NOMO-1 treated with DMSO at 0.1 percent for 48 hours (cell line): ENCODE data around the gene SULT1E1.

Experiments used
- DNase-seq: peaks from one replicate; lab custom pipeline; 2025; ENCODE audit not compliant: unreplicated experiment; lab: John Stamatoyannopoulos, UW

Gene SULT1E1

GRCh38 chr4:69860052-69860451, at the start of gene SULT1E1:
TSS of gene SULT1E1 (minus strand) at chr4:69860145. CDS start at chr4:69857644, 2,501 bp downstream.
- no peak for DNase-seq

GRCh38 chr4:69909195-69909594, 49.2 kb upstream of the SULT1E1 start:
- peak; percentile 66 for DNase-seq

- no peak for DNase-seq
Measured at GRCh38 chr4:69907151-69907550, 47.2 kb upstream of the SULT1E1 start.

- no peak for DNase-seq
Measured at GRCh38 chr4:69896530-69897116, 36.7 kb upstream of the SULT1E1 start.

GRCh38 chr4:69894721-69895120, 34.8 kb upstream of the SULT1E1 start:
- no peak for DNase-seq

- no peak for DNase-seq
Measured at GRCh38 chr4:69894186-69894585, 34.2 kb upstream of the SULT1E1 start.

- no peak for DNase-seq
Measured at GRCh38 chr4:69888336-69888735, 28.4 kb upstream of the SULT1E1 start.

GRCh38 chr4:69882150-69882549, 22.2 kb upstream of the SULT1E1 start:
- no peak for DNase-seq

GRCh38 chr4:69881173-69881773, 21.3 kb upstream of the SULT1E1 start:
- peak; percentile 57 for DNase-seq

- no peak for DNase-seq
Measured at GRCh38 chr4:69878250-69878649, 18.3 kb upstream of the SULT1E1 start.

- DNase-seq, result no peak
Measured at GRCh38 chr4:69877453-69877852, 17.5 kb upstream of the SULT1E1 start.

- DNase-seq, result no peak
Measured at GRCh38 chr4:69876071-69876470, 16.1 kb upstream of the SULT1E1 start.

GRCh38 chr4:69875576-69875975, 15.6 kb upstream of the SULT1E1 start:
- DNase-seq, result no peak

- no peak for DNase-seq
Measured at GRCh38 chr4:69874507-69874906, 14.6 kb upstream of the SULT1E1 start.

- DNase-seq, result no peak
Measured at GRCh38 chr4:69861756-69862155, 1.8 kb upstream of the SULT1E1 start.

GRCh38 chr4:69860521-69861298, 765 bp upstream of the SULT1E1 start:
- DNase-seq, result no peak

GRCh38 chr4:69859140-69859685, 732 bp downstream of the SULT1E1 start:
- no peak for DNase-seq

GRCh38 chr4:69858690-69859089, 1.3 kb downstream of the SULT1E1 start:
- no peak for DNase-seq

- DNase-seq, result no peak
Measured at GRCh38 chr4:69855822-69856221, 4.1 kb downstream of the SULT1E1 start.

GRCh38 chr4:69849969-69850368, 10.0 kb downstream of the SULT1E1 start:
- no peak for DNase-seq

- no peak for DNase-seq
Measured at GRCh38 chr4:69849297-69849696, 10.6 kb downstream of the SULT1E1 start.

GRCh38 chr4:69848028-69848427, 11.9 kb downstream of the SULT1E1 start:
- no peak for DNase-seq
